ENCODE results near the gene SELPLG. TPM values are rescaled to one million over a fixed set of nuclear protein-coding genes. Genes with fewer than 3 reads are reported as not detected.
A peak's percentile ranks its signal among the peaks of the same experiment; 100 is the strongest.

SELPLG gene
- total and polyA plus RNA-seq, 2 of the 4 experiments (the other 2 are of a cell fraction), result 3.2 to 10.8 TPM

GRCh38 chr12:108627134-108627920 lies 6.4 kb downstream of the SELPLG start:
- ChIA-PET CTCF (interaction anchor here (1.4 kb wide), 1 partner anchor 9 kb away, joined by 4 read pairs; no protein-coding TSS in a partner anchor), POLR2A (ENCODE audit: unreplicated experiment) (no interaction called here)
- intact Hi-C loops (cut with micrococcal nuclease) (loop anchor here (5.0 kb wide), 1 partner anchor 465 kb away; the partner anchor contains the start of gene ALKBH2), in situ Hi-C loops (cut with MboI; ENCODE audit: low sequenced_read_pairs) (loop anchor here (25.0 kb wide), 1 partner anchor 460 kb away; the partner anchor contains the start of genes ALKBH2 and UNG), dilution Hi-C loops (cut with HindIII; ENCODE audit: low sequenced_read_pairs, unreplicated experiment) (no loop called here)
- Histone ChIP-seq H3K4me2 (ENCODE audit: low read depth, low read length) (no peak overlapping the region), H3K14ac (replicated peaks; ENCODE audit: low read depth, low read length) (0 out of 2 replicates have a peak overlapping the region, but pooled peaks have one; percentile 14), H3K27ac (ENCODE audit: insufficient read depth, low read length) (no peak overlapping the region), H2BK120ac (ENCODE audit: low read depth, low read length) (peak overlapping the region; percentile 88), H4K8ac (ENCODE audit: low read depth in 2 of 2, low read length in 2 of 2) (no peak overlapping the region; a peak in 1 of 4 replicates), H4K5ac (ENCODE audit: low read depth, low read length) (peak overlapping the region; percentile 11; the same call in 1 of the 2 replicates), H3K4ac (ENCODE audit: low read depth, low read length) (peak overlapping the region; percentile 31), H3K4me3 (ENCODE audit: insufficient read depth, low read depth, low read length) (no peak overlapping the region), H2BK15ac (ENCODE audit: low read depth, low read length) (peak overlapping the region; percentile 24; the same call in 1 of the 3 replicates), H2BK20ac (ENCODE audit: low read depth, low read length) (peak overlapping the region; percentile 29; the same call in 1 of the 2 replicates), H3K23ac (ENCODE audit: low read depth, low read length) (no peak overlapping the region; the same call in 1 of the 2 replicates), H2BK5ac (ENCODE audit: low read depth, low read length, poor library complexity, severe bottlenecking) (no peak overlapping the region), H3K9me1 (ENCODE audit: insufficient read depth, low read length) (peaks cover 29% of the 10 kb centered on the region), H3K9ac (ENCODE audit: low read depth, low read length) (no peak overlapping the region), H4K20me1 (ENCODE audit: insufficient read depth, low read length) (no peaks in the 10 kb centered on the region), H3K4me1 (ENCODE audit: control insufficient read depth, insufficient read depth, low read length) (peaks cover 27% of the 10 kb centered on the region), H3K18ac (ENCODE audit: low read depth, low read length) (no peak overlapping the region), H4K91ac (ENCODE audit: insufficient read depth, low read depth, low read length) (peak overlapping the region; percentile 29), H3K79me1 (ENCODE audit: low read depth in 1 of 2, low read length in 2 of 2) (peaks cover 0 to 22% of the 10 kb centered on the region in 2 experiments; a peak in 1 of 4 replicates), H3K36me3 (ENCODE audit: control insufficient read depth, insufficient read depth, low read length) (no peaks in the 10 kb centered on the region), H3K56ac (ENCODE audit: extremely low read depth, insufficient read depth, low read length) (no peak overlapping the region), H3K9me3 (ENCODE audit: control insufficient read depth, insufficient read depth, low read length) (no peaks in the 10 kb centered on the region), H2AFZ (replicated peaks; ENCODE audit: low read length, poor library complexity) (peak overlapping the region; percentile 33), H2AK9ac (replicated peaks; ENCODE audit: low read depth, low read length, poor library complexity) (peak overlapping the region; percentile 40), H3K27me3 (ENCODE audit: control insufficient read depth, insufficient read depth, low read length) (no peaks in the 10 kb centered on the region), H2AK5ac (ENCODE audit: low read depth, low read length) (peak overlapping the region; percentile 51)
- no peak for TF ChIP-seq RCOR1 (IDR thresholded peaks at IDR 0.05; ENCODE audit: insufficient replicate concordance, low read length)
- TF ChIP-seq BHLHE40 (IDR thresholded peaks at IDR 0.05; ENCODE audit: low read depth, low read length), result no peak
- TF ChIP-seq CEBPB (IDR thresholded peaks at IDR 0.05; ENCODE audit: low read depth, low read length), result no peak
- no peak for TF ChIP-seq CTCF (conservative IDR thresholded peaks at IDR 0.05; ENCODE audit: low read depth, low read length)
- no TSS peak for BruUV-seq (replicated peaks)
- 93% methylated on average over 7 of the region's 8 CpGs; no CpG with 5 or more reads in 1 of the 2 experiments for WGBS, 2 experiments (ENCODE audit: extremely low coverage in 2 of 2, insufficient read length in 1 of 2)
- ATAC-seq (ENCODE audit: low read depth) (no peak), DNase-seq (no peak)

Measured in IMR-90 (cell line).